ENCODE measurements around the gene OPCML.

- TF ChIP-seq MZF1 (CRISPR knock-in tag; IDR thresholded peaks at IDR 0.05; ENCODE audit: borderline replicate concordance) (no peak), PHB2 (IDR thresholded peaks at IDR 0.05; ENCODE audit: partially characterized antibody) (no peak), ZBTB7A (CRISPR knock-in tag; IDR thresholded peaks at IDR 0.05) (no peak), RBM22 (optimal IDR thresholded peaks at IDR 0.05; ENCODE audit: low read length) (no peak), CTCF (CRISPR knock-in tag; IDR thresholded peaks at IDR 0.05) (no peak), ZNF607 (CRISPR knock-in tag; IDR thresholded peaks at IDR 0.05; ENCODE audit: borderline replicate concordance) (no peak), ZNF800 (CRISPR knock-in tag; IDR thresholded peaks at IDR 0.05) (no peak), U2AF2 (IDR thresholded peaks at IDR 0.05; ENCODE audit: low read depth, low read length) (no peak), IRF2 (CRISPR knock-in tag; IDR thresholded peaks at IDR 0.05) (no peak), SP2 (CRISPR knock-in tag; IDR thresholded peaks at IDR 0.05) (no peak), ZNF431 (CRISPR knock-in tag; IDR thresholded peaks at IDR 0.05; ENCODE audit: borderline replicate concordance, low read depth) (no peak)
- TF ChIP-seq, protein P1, sequence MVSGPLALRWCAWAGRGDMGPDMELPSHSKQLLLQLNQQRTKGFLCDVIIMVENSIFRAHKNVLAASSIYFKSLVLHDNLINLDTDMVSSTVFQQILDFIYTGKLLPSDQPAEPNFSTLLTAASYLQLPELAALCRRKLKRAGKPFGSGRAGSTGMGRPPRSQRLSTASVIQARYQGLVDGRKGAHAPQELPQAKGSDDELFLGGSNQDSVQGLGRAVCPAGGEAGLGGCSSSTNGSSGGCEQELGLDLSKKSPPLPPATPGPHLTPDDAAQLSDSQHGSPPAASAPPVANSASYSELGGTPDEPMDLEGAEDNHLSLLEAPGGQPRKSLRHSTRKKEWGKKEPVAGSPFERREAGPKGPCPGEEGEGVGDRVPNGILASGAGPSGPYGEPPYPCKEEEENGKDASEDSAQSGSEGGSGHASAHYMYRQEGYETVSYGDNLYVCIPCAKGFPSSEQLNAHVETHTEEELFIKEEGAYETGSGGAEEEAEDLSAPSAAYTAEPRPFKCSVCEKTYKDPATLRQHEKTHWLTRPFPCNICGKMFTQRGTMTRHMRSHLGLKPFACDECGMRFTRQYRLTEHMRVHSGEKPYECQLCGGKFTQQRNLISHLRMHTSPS (CRISPR knock-in tag; IDR thresholded peaks at IDR 0.05; ENCODE audit: low read depth): no peak
- TF ChIP-seq, protein P2, sequence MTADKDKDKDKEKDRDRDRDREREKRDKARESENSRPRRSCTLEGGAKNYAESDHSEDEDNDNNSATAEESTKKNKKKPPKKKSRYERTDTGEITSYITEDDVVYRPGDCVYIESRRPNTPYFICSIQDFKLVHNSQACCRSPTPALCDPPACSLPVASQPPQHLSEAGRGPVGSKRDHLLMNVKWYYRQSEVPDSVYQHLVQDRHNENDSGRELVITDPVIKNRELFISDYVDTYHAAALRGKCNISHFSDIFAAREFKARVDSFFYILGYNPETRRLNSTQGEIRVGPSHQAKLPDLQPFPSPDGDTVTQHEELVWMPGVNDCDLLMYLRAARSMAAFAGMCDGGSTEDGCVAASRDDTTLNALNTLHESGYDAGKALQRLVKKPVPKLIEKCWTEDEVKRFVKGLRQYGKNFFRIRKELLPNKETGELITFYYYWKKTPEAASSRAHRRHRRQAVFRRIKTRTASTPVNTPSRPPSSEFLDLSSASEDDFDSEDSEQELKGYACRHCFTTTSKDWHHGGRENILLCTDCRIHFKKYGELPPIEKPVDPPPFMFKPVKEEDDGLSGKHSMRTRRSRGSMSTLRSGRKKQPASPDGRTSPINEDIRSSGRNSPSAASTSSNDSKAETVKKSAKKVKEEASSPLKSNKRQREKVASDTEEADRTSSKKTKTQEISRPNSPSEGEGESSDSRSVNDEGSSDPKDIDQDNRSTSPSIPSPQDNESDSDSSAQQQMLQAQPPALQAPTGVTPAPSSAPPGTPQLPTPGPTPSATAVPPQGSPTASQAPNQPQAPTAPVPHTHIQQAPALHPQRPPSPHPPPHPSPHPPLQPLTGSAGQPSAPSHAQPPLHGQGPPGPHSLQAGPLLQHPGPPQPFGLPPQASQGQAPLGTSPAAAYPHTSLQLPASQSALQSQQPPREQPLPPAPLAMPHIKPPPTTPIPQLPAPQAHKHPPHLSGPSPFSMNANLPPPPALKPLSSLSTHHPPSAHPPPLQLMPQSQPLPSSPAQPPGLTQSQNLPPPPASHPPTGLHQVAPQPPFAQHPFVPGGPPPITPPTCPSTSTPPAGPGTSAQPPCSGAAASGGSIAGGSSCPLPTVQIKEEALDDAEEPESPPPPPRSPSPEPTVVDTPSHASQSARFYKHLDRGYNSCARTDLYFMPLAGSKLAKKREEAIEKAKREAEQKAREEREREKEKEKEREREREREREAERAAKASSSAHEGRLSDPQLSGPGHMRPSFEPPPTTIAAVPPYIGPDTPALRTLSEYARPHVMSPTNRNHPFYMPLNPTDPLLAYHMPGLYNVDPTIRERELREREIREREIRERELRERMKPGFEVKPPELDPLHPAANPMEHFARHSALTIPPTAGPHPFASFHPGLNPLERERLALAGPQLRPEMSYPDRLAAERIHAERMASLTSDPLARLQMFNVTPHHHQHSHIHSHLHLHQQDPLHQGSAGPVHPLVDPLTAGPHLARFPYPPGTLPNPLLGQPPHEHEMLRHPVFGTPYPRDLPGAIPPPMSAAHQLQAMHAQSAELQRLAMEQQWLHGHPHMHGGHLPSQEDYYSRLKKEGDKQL (CRISPR knock-in tag; IDR thresholded peaks at IDR 0.05; ENCODE audit: low read depth): no peak
These were observed 874.3 kb downstream of the OPCML start for GRCh38 chr11:132658004-132658403.

Data from HepG2 (cell line).